T-cell (primary cell): ENCODE measurements around the gene EFCAB14. TPM values are rescaled to one million over a fixed set of nuclear protein-coding genes. Genes with fewer than 3 reads are reported as not detected.

Source experiments
- ATAC-seq, 4 experiments: fragments of 200-7000 bp in 3 of 4; fragments of 150-1000 bp in 1 of 4; cut with Tn5 transposase; replicated peaks in 1 of 4; 1 replicate in 3 of 4; 2 replicates in 1 of 4; pipeline ENCODE4 v1.10.0; 2021; ENCODE audit warnings: moderate library complexity in 3 of 4, mild to moderate bottlenecking in 2 of 4, moderate number of reproducible peaks in 1 of 4
- CTCF ChIA-PET, 2 donors: fragments of 300-600 bp; sonication (Branson Sonifier 250); formaldehyde crosslinking; loops; one replicate each; lab custom pipeline; 2022; ENCODE audit warnings: antibody characterized with exemption in 2 of 2; lab: Charles Lee
- POLR2A ChIA-PET, 2 donors: fragments of 300-600 bp; sonication (Branson Sonifier 250); formaldehyde crosslinking; loops; one replicate each; lab custom pipeline; 2022; ENCODE audit warnings: antibody characterized with exemption in 2 of 2; lab: Charles Lee
- DNase-seq, 35 experiments: peaks; one replicate each; pipeline versions ENCODE4 v3.0.0 to v3.0.0-alpha.2; 2013 to 2023
- H3K27ac ChIP-seq: one replicate; pipeline ENCODE4 v1.5.1; 2013; ENCODE audit warnings: low read length
- H3K27me3 ChIP-seq, 2 experiments: replicated peaks in 1 of 2; 1 replicate in 1 of 2; 2 replicates in 1 of 2; pipeline versions ENCODE4 v1.6.1 to v1.7.0; 2013; ENCODE audit warnings: low read length in 1 of 2, mixed read lengths in 1 of 2; ENCODE audit not compliant: control insufficient read depth in 2 of 2, insufficient read depth in 2 of 2; ENCODE audit errors: extremely low read depth in 1 of 2
- H3K36me3 ChIP-seq, 2 donors: 1 replicate in 1 of 2; 2 replicates in 1 of 2; pipeline versions ENCODE4 v1.6.1 to v1.7.0; 2013; ENCODE audit warnings: low read length in 1 of 2; ENCODE audit not compliant: control insufficient read depth in 2 of 2, insufficient read depth in 1 of 2; ENCODE audit errors: extremely low read depth in 1 of 2
- H3K4me1 ChIP-seq, 2 experiments: 1 replicate in 1 of 2; 2 replicates in 1 of 2; pipeline versions ENCODE4 v1.6.1 to v1.7.0; 2013; ENCODE audit warnings: low read length in 2 of 2, mixed read lengths in 1 of 2; ENCODE audit not compliant: insufficient read depth in 2 of 2, control insufficient read depth in 1 of 2; ENCODE audit errors: extremely low read depth in 1 of 2
- H3K4me3 ChIP-seq, 2 donors: 1 replicate in 1 of 2; 2 replicates in 1 of 2; pipeline versions ENCODE4 v1.5.1 to v1.7.0; 2013; ENCODE audit warnings: mild to moderate bottlenecking in 2 of 2, low read length in 1 of 2, moderate library complexity in 1 of 2; ENCODE audit not compliant: control insufficient read depth in 1 of 2; ENCODE audit errors: extremely low read depth in 1 of 2
- H3K9me3 ChIP-seq: 2 replicates; pipeline ENCODE4 v1.7.0; 2013
- H3K27ac Mint-ChIP-seq, 2 donors: one replicate each; pipeline ENCODE4 v1.8.0; 2020 to 2021; ENCODE audit warnings: mild to moderate bottlenecking in 2 of 2, mixed read lengths in 2 of 2
- H3K27me3 Mint-ChIP-seq, 2 donors: one replicate each; pipeline ENCODE4 v1.8.0; 2021 to 2022; ENCODE audit warnings: mixed read lengths in 2 of 2
- H3K36me3 Mint-ChIP-seq: one replicate; pipeline ENCODE4 v1.8.0; 2021; ENCODE audit warnings: mixed read lengths
- H3K4me1 Mint-ChIP-seq, 3 donors: one replicate each; pipeline ENCODE4 v1.8.0; 2020 to 2022; ENCODE audit warnings: mixed read lengths in 3 of 3, mild to moderate bottlenecking in 1 of 3
- H3K4me3 Mint-ChIP-seq, 3 donors: one replicate each; pipeline ENCODE4 v1.8.0; 2020 to 2022; ENCODE audit warnings: mild to moderate bottlenecking in 3 of 3, mixed read lengths in 3 of 3, moderate library complexity in 3 of 3
- H3K9me3 Mint-ChIP-seq, 3 donors: one replicate each; pipeline ENCODE4 v1.8.0; 2020 to 2022; ENCODE audit warnings: mixed read lengths in 3 of 3
- WGBS: methylation state at CpG from one replicate; pipeline ENCODE4 v1.1.5; 2013; ENCODE audit warnings: missing lambda C conversion rate; ENCODE audit not compliant: insufficient coverage; 5-methylcytosine and 5-hydroxymethylcytosine counted together
- total RNA-seq, 35 experiments: library from RNA in 6 of 35; stranded (reverse) in 6 of 35; fragments of 120-200 nt in 1 of 35; gene quantifications; one replicate each; pipeline versions ENCODE4 v1.2.1 to v1.2.4 and lab custom pipeline; 2013 to 2026

The EFCAB14 gene
- total RNA-seq, 5 donors from 2014 or later (not counting 1 experiment from before 2014, with no cell fraction given): 78.0 to 90.2 (median 82.5) TPM

DNA sequence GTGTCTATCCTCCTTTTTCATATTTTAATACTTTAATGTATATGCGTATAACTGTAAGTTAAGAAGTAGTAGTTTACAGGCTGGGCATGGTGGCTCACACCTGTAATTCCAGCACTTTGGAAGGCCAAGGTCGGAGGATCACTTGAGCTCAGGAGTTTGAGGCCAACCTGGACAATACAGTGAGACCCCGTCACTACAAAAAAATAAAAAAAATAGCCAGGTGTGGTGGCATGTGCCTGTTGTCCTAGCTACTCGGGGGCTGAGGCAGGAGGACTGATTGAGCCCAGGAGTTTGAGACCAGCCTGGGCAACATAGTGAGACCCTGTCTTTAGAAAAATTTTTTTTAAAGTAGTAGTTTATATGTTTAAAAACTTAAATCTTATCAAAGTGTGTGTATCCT is 73.1 kb downstream of the EFCAB14 start:
- 100% methylated on average over 1 of the region's 4 CpGs for WGBS
- ChIA-PET POLR2A (no interaction called here), CTCF (no interaction called here)
- Histone ChIP-seq H3K4me1 (no peaks in the 10 kb centered on the region), H3K27ac (no peak overlapping the region), H3K4me3 (no peak overlapping the region), H3K27me3 (no peaks in the 10 kb centered on the region), H3K9me3 (no peaks in the 10 kb centered on the region), H3K36me3 (peaks cover 0 to 45% of the 10 kb centered on the region in 2 donors)
- no peaks in the 10 kb centered on the region for H3K4me1 Mint-ChIP-seq
- peaks cover 52% of the 10 kb centered on the region for H3K36me3 Mint-ChIP-seq
- H3K4me3 Mint-ChIP-seq: no peak overlapping the region
- ATAC-seq: no peak
- H3K27me3 Mint-ChIP-seq: no peaks in the 10 kb centered on the region
- no peak for DNase-seq
- H3K9me3 Mint-ChIP-seq: peaks cover 0 to 5% (median 4%) of the 10 kb centered on the region in 3 donors
- H3K27ac Mint-ChIP-seq: no peak overlapping the region

DNA sequence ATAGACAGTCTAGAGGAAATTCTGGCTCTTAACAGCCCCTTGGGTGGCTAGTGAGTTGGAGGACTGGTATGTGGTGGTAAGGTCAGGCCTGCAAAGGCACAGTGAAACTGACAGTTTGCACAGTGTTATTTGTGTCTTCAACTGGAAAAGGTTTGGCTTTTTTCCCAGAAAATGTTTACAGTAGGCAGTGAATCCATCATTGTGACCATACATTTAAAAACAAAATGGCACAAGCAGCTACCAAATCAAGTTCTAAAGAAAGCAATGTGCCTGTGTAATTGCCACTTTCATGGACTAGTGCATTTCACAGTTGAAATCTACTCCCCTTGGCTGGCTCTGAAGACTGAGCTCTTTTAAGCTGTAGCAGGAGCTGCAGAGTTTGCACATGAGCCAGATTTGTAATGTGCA is 75.5 kb downstream of the EFCAB14 start:
- H3K9me3 Mint-ChIP-seq: no peaks in the 10 kb centered on the region
- no peaks in the 10 kb centered on the region for H3K27me3 ChIP-seq
- H3K4me1 Mint-ChIP-seq: no peaks in the 10 kb centered on the region
- ChIA-PET CTCF (no interaction called here), POLR2A (no interaction called here)
- H3K9me3 ChIP-seq: no peaks in the 10 kb centered on the region
- no peaks in the 10 kb centered on the region for H3K4me1 ChIP-seq
- no peak overlapping the region for H3K4me3 Mint-ChIP-seq
- no peak overlapping the region for H3K4me3 ChIP-seq
- no peak for DNase-seq
- no peak overlapping the region for H3K27ac ChIP-seq
- peaks cover 0 to 30% of the 10 kb centered on the region in 2 donors for H3K36me3 ChIP-seq
- H3K27me3 Mint-ChIP-seq: no peaks in the 10 kb centered on the region
- ATAC-seq: no peak
- H3K27ac Mint-ChIP-seq: no peak overlapping the region
- peaks cover 45% of the 10 kb centered on the region for H3K36me3 Mint-ChIP-seq

DNA sequence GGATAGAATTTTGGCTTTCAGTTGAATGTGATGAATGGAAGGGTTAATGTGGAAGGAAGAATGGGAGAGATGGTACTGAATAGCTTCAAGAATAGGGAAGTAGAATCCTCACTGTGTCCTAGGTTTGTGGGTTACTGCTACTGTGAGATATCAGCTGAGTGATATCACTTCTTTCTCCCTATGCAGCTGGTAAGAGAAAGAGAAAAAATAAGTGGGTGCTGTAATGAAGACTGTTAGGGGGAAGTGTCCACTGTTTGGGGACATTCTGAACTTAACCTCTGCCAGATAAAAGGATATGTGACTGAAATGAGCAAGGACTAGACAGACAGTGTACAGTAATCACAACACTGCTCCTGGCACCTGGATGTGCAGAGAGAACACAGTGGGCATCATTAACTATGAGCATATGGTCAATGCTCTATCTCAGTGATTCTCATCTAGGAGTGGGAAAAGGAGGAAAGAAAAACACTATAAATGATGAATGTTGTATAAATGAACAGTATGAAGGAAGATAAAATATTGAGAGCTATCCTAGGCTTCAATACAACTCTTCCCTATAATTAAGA is 76.7 kb downstream of the EFCAB14 start:
- Histone ChIP-seq H3K4me3 (no peak overlapping the region), H3K36me3 (peaks cover 0 to 31% of the 10 kb centered on the region in 2 donors), H3K27me3 (no peaks in the 10 kb centered on the region), H3K27ac (no peak overlapping the region), H3K4me1 (no peaks in the 10 kb centered on the region), H3K9me3 (no peaks in the 10 kb centered on the region)
- POLR2A ChIA-PET: no interaction called here
- Mint-ChIP-seq H3K4me1 (no peaks in the 10 kb centered on the region), H3K36me3 (peaks cover 45% of the 10 kb centered on the region), H3K27me3 (no peaks in the 10 kb centered on the region), H3K9me3 (no peaks in the 10 kb centered on the region), H3K27ac (no peak overlapping the region), H3K4me3 (no peak overlapping the region)
- ATAC-seq (no peak), DNase-seq (no peak)
- CTCF ChIA-PET: no interaction called here

DNA sequence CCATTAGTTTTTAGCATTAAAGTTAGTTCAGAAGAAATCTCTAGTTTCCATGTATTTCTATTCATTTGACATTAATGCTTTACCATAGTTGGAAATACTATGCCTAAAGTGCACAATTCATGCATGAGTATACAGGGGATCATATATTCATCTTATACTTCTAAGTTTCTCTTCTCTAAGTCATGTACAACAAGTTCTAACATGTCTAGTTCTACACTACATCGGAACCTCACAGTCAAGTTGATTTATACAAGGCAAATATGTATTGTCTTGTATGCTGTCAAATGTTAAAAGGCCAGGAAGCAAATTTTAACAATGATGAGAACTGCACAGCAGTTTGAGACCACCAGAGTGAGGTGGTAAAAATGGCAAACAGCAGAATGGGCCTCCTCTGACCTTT is 79.4 kb downstream of the EFCAB14 start:
- no peak overlapping the region for H3K27ac ChIP-seq
- Mint-ChIP-seq H3K27me3 (no peaks in the 10 kb centered on the region), H3K36me3 (peaks cover 45% of the 10 kb centered on the region), H3K4me1 (no peaks in the 10 kb centered on the region), H3K4me3 (no peak overlapping the region), H3K27ac (no peak overlapping the region), H3K9me3 (no peaks in the 10 kb centered on the region)
- no peaks in the 10 kb centered on the region for H3K27me3 ChIP-seq
- ChIA-PET POLR2A (no interaction called here), CTCF (no interaction called here)
- H3K36me3 ChIP-seq: peaks cover 0 to 37% of the 10 kb centered on the region in 2 donors
- no CpG with 5 or more reads among the region's 1 CpG for WGBS
- H3K9me3 ChIP-seq: no peaks in the 10 kb centered on the region
- ATAC-seq: no peak
- H3K4me1 ChIP-seq: no peaks in the 10 kb centered on the region
- H3K4me3 ChIP-seq: no peak overlapping the region
- no peak for DNase-seq

DNA sequence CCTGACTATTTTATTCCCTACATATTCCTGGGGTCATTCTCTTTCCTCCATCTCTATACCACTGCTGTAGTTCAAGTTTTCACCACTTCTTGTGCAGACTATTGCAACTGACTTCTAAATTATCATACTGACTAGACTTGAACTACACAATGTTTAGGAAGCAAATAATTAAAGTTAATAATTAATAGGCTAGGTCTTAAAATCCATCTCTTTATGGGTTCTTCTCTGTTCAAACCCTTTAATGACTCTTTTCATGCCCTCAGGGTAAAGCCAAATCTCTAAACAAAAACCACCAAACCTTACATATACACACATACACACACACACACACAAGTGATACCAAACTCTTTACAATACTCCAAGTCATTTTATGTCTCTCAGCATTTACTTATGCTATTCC is 80.0 kb downstream of the EFCAB14 start:
- no peaks in the 10 kb centered on the region for H3K4me1 ChIP-seq
- H3K36me3 ChIP-seq: peaks cover 0 to 41% of the 10 kb centered on the region in 2 donors
- Mint-ChIP-seq H3K4me1 (no peaks in the 10 kb centered on the region), H3K9me3 (no peaks in the 10 kb centered on the region), H3K36me3 (peaks cover 52% of the 10 kb centered on the region), H3K4me3 (no peak overlapping the region), H3K27ac (no peak overlapping the region), H3K27me3 (no peaks in the 10 kb centered on the region)
- POLR2A ChIA-PET: no interaction called here
- H3K27ac ChIP-seq: no peak overlapping the region
- DNase-seq (no peak), ATAC-seq (no peak)
- no peak overlapping the region for H3K4me3 ChIP-seq
- no peaks in the 10 kb centered on the region for H3K27me3 ChIP-seq
- CTCF ChIA-PET: no interaction called here
- H3K9me3 ChIP-seq: no peaks in the 10 kb centered on the region

DNA sequence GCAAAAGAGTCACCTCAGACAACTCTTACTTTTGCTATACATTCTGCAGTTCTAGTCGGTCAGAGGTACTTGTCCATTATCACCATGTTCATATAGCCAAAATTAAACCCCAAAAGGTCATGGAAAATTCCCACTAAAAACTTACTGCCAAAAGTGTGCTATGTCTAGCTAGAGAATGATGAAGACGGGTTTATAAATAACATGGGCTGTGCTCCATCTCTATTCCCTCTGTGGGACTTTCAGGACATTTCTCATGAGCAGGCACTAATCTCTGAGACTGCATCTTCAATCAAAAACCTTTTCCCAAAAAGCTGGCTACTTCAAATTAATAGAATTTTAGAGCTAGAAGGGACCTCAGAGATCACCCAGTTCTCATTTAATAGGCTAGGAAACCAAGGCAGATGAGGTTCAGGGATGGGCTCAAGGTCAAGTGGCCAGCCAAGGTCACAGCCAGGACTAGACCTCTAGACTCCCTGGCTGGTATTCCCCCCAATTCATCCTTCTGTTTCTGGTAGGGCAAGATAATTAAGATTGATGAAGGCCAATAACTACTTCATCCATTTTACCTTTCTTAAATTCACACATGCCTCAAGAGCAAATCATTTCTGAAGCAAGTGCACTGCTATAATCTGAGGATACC is 81.3 kb downstream of the EFCAB14 start:
- Histone ChIP-seq H3K4me3 (no peak overlapping the region), H3K36me3 (peaks cover 0 to 43% of the 10 kb centered on the region in 2 donors), H3K27ac (no peak overlapping the region), H3K27me3 (no peaks in the 10 kb centered on the region), H3K4me1 (no peaks in the 10 kb centered on the region), H3K9me3 (no peaks in the 10 kb centered on the region)
- H3K4me3 Mint-ChIP-seq: no peak overlapping the region
- POLR2A ChIA-PET: no interaction called here
- no CpG with 5 or more reads among the region's 2 CpGs for WGBS
- no peaks in the 10 kb centered on the region for H3K27me3 Mint-ChIP-seq
- no peak overlapping the region for H3K27ac Mint-ChIP-seq
- DNase-seq (no peak), ATAC-seq (no peak)
- H3K36me3 Mint-ChIP-seq: peaks cover 56% of the 10 kb centered on the region
- H3K9me3 Mint-ChIP-seq: no peaks in the 10 kb centered on the region
- no peaks in the 10 kb centered on the region for H3K4me1 Mint-ChIP-seq
- CTCF ChIA-PET: no interaction called here
